GM12878 (cell line): ENCODE results near the gene FKBP9.

Experiments
- MAX ChIP-seq: IDR thresholded peaks from 2 replicates; pipeline ENCODE4 v1.6.1; 2012; ENCODE audit warnings: low read depth, low read length, improper control_type of control experiment
- POLR2A ChIP-seq: IDR thresholded peaks from 2 replicates; pipeline ENCODE4 v1.6.1; 2011; ENCODE audit warnings: low read depth, mild to moderate bottlenecking, low read length
- TF ChIP-seq, protein P1 (sequence below): fragments of 450-650 bp; formaldehyde crosslinking; IDR thresholded peaks from 2 replicates; pipeline ENCODE4 v1.4.0; 2022; ENCODE audit warnings: mild to moderate bottlenecking, moderate library complexity

GRCh38 chr7:32921896-32922295 lies 35.3 kb upstream of the FKBP9 start:
- TF ChIP-seq POLR2A: no peak
- TF ChIP-seq, protein P1, sequence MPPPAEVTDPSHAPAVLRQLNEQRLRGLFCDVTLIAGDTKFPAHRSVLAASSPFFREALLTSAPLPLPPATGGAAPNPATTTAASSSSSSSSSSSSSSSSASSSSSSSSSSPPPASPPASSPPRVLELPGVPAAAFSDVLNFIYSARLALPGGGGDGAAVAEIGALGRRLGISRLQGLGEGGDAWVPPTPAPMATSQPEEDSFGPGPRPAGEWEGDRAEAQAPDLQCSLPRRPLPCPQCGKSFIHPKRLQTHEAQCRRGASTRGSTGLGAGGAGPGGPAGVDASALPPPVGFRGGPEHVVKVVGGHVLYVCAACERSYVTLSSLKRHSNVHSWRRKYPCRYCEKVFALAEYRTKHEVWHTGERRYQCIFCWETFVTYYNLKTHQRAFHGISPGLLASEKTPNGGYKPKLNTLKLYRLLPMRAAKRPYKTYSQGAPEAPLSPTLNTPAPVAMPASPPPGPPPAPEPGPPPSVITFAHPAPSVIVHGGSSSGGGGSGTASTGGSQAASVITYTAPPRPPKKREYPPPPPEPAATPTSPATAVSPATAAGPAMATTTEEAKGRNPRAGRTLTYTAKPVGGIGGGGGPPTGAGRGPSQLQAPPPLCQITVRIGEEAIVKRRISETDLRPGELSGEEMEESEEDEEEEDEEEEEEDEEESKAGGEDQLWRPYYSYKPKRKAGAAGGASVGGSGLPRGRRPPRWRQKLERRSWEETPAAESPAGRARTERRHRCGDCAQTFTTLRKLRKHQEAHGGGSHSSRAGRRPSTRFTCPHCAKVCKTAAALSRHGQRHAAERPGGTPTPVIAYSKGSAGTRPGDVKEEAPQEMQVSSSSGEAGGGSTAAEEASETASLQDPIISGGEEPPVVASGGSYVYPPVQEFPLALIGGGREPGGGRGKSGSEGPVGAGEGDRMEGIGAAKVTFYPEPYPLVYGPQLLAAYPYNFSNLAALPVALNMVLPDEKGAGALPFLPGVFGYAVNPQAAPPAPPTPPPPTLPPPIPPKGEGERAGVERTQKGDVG (CRISPR knock-in tag): no peak
- TF ChIP-seq MAX: no peak
